SU-DHL-6 (cell line): ENCODE data around the gene AFF3.
"Not testable (repeated sequence)": the region's sequence is repeated elsewhere in the genome, so short reads cannot be mapped to it uniquely, and the experiment has no call there.

ENCODE experiments used
- H2AFZ ChIP-seq: fragments of 200-600 bp; sonication (generic); 2 replicates; pipeline ENCODE4 v1.6.1; 2014; ENCODE audit warnings: low read depth, mild to moderate bottlenecking, moderate library complexity, mixed read lengths, antibody characterized with exemption, low read length; ENCODE audit not compliant: severe bottlenecking
- H3F3A ChIP-seq: fragments of 200-600 bp; shearing (Covaris generic); 2 replicates; pipeline ENCODE4 v1.6.0; 2016; ENCODE audit warnings: antibody characterized with exemption, mild to moderate bottlenecking; ENCODE audit not compliant: insufficient read depth
- H3K27ac ChIP-seq: fragments of 200-600 bp; sonication (generic); 2 replicates; pipeline ENCODE4 v1.5.1; 2016; ENCODE audit warnings: low read depth, mild to moderate bottlenecking, low read length, moderate library complexity, mixed read lengths
- H3K27me3 ChIP-seq: fragments of 200-600 bp; sonication (generic), shearing (Covaris generic); 2 replicates; pipeline ENCODE4 v1.6.0; 2014; ENCODE audit warnings: mild to moderate bottlenecking, low read length
- H3K36me3 ChIP-seq: fragments of 200-600 bp; sonication (generic); 2 replicates; pipeline ENCODE4 v1.6.1; 2014; ENCODE audit warnings: mild to moderate bottlenecking, low read length, mixed read lengths
- H3K4me2 ChIP-seq: fragments of 300-600, 200-600 bp; shearing (Covaris generic), sonication (generic); 2 replicates; pipeline ENCODE4 v1.6.0; 2014; ENCODE audit warnings: low read length, low read depth, mild to moderate bottlenecking; ENCODE audit not compliant: poor library complexity, severe bottlenecking
- H3K4me3 ChIP-seq: fragments of 200-600 bp; sonication (generic); 2 replicates; pipeline ENCODE4 v1.5.1; 2014; ENCODE audit warnings: antibody characterized with exemption, low read length, mild to moderate bottlenecking, mixed read lengths; ENCODE audit not compliant: insufficient read depth, poor library complexity, severe bottlenecking
- H3K79me2 ChIP-seq: fragments of 200-600 bp; sonication (generic); 2 replicates; pipeline ENCODE4 v1.6.1; 2014; ENCODE audit warnings: mild to moderate bottlenecking, low read length, moderate library complexity; ENCODE audit not compliant: insufficient read depth
- H3K9ac ChIP-seq: fragments of 200-600 bp; sonication (generic); 2 replicates; pipeline ENCODE4 v1.7.0; 2014; ENCODE audit warnings: mild to moderate bottlenecking, low read length
- H3K9me2 ChIP-seq: fragments of 200-600 bp; sonication (generic); replicated peaks from 2 replicates; pipeline ENCODE4 v1.6.1; 2014; ENCODE audit warnings: low read length; ENCODE audit not compliant: insufficient read depth
- H3K9me3 ChIP-seq: fragments of 200-600 bp; sonication (generic); 2 replicates; pipeline ENCODE4 v1.6.1; 2014; ENCODE audit warnings: low read length, mixed read lengths; ENCODE audit not compliant: insufficient read depth
- H4K20me1 ChIP-seq: fragments of 200-600 bp; sonication (generic); 2 replicates; pipeline ENCODE4 v1.6.1; 2014; ENCODE audit warnings: low read depth, mild to moderate bottlenecking, antibody characterized with exemption, low read length, moderate library complexity, mixed read lengths

AFF3 gene

GRCh38 chr2:100102466-100103180, 39.8 kb downstream of the AFF3 start:
- H3K9ac ChIP-seq, H3F3A ChIP-seq, H3K79me2 ChIP-seq: not testable (repeated sequence)

GRCh38 chr2:100098855-100099254, 43.5 kb downstream of the AFF3 start:
- not testable (repeated sequence) for H3K4me3 ChIP-seq, H3F3A ChIP-seq, H3K27ac ChIP-seq, H3K36me3 ChIP-seq, H3K27me3 ChIP-seq, H3K9me3 ChIP-seq, H3K4me2 ChIP-seq, H2AFZ ChIP-seq, H4K20me1 ChIP-seq, H3K9ac ChIP-seq, H3K79me2 ChIP-seq, H3K9me2 ChIP-seq

More at GRCh38 chr2:100102466-100103180, 39.8 kb downstream of the AFF3 start:
- not testable (repeated sequence) for H4K20me1 ChIP-seq, H3K9me2 ChIP-seq, H3K27me3 ChIP-seq, H2AFZ ChIP-seq, H3K27ac ChIP-seq, H3K9me3 ChIP-seq, H3K36me3 ChIP-seq, H3K4me2 ChIP-seq, H3K4me3 ChIP-seq

GRCh38 chr2:100097611-100098294, 44.6 kb downstream of the AFF3 start:
- not testable (repeated sequence) for H3K9me2 ChIP-seq, H3K27ac ChIP-seq, H3K9ac ChIP-seq, H3K4me2 ChIP-seq, H3K79me2 ChIP-seq, H3K36me3 ChIP-seq, H3K27me3 ChIP-seq, H4K20me1 ChIP-seq, H3F3A ChIP-seq, H3K4me3 ChIP-seq, H2AFZ ChIP-seq, H3K9me3 ChIP-seq

- not testable (repeated sequence) for H3K4me3 ChIP-seq, H3K27me3 ChIP-seq, H3K4me2 ChIP-seq, H3F3A ChIP-seq, H3K9ac ChIP-seq, H3K36me3 ChIP-seq, H3K27ac ChIP-seq, H4K20me1 ChIP-seq, H3K9me3 ChIP-seq, H3K9me2 ChIP-seq, H3K79me2 ChIP-seq, H2AFZ ChIP-seq
Measured at GRCh38 chr2:100095845-100096244, 46.5 kb downstream of the AFF3 start.

- not testable (repeated sequence) for H3K9me2 ChIP-seq, H3K36me3 ChIP-seq, H3K79me2 ChIP-seq, H3K9ac ChIP-seq, H3K4me3 ChIP-seq, H3K4me2 ChIP-seq, H2AFZ ChIP-seq, H3K9me3 ChIP-seq, H3K27ac ChIP-seq, H3F3A ChIP-seq, H4K20me1 ChIP-seq, H3K27me3 ChIP-seq
Measured at GRCh38 chr2:100091807-100092206, 50.6 kb downstream of the AFF3 start.

GRCh38 chr2:100085744-100086143, 56.6 kb downstream of the AFF3 start:
- H3K9me3 ChIP-seq, H3K79me2 ChIP-seq, H3K27ac ChIP-seq: not testable (repeated sequence)

GRCh38 chr2:100083421-100084216, 58.8 kb downstream of the AFF3 start:
- not testable (repeated sequence) for H4K20me1 ChIP-seq, H3K9me3 ChIP-seq, H3K9ac ChIP-seq, H3K27ac ChIP-seq, H3K36me3 ChIP-seq, H2AFZ ChIP-seq, H3K4me2 ChIP-seq, H3K79me2 ChIP-seq, H3F3A ChIP-seq, H3K4me3 ChIP-seq, H3K27me3 ChIP-seq, H3K9me2 ChIP-seq

More at GRCh38 chr2:100085744-100086143, 56.6 kb downstream of the AFF3 start:
- H3K36me3 ChIP-seq, H2AFZ ChIP-seq, H3K4me3 ChIP-seq, H3K9me2 ChIP-seq, H3K9ac ChIP-seq, H4K20me1 ChIP-seq, H3K27me3 ChIP-seq, H3K4me2 ChIP-seq, H3F3A ChIP-seq: not testable (repeated sequence)
